ENCODE measurements around the gene HPCAL1. TPM values are rescaled to one million over a fixed set of nuclear protein-coding genes. Genes with fewer than 3 reads are reported as not detected.

The HPCAL1 gene
- total and polyA plus RNA-seq, 2 experiments from 2014 or later: 8.3 to 25.4 TPM

- Histone ChIP-seq H3K79me2 (replicated peaks; ENCODE audit: insufficient read depth) (no peaks in the 10 kb centered on the region), H2AFZ (no peak overlapping the region), H3K27ac (ENCODE audit: low read depth) (no peak overlapping the region), H3K4me3 (no peak overlapping the region), H3K4me1 (ENCODE audit: insufficient read depth) (no peaks in the 10 kb centered on the region), H3F3A (replicated peaks; ENCODE audit: low read depth) (no peaks in the 10 kb centered on the region), H3K27me3 (ENCODE audit: insufficient read depth) (no peaks in the 10 kb centered on the region), H3K9me2 (ENCODE audit: insufficient read depth) (no peaks in the 10 kb centered on the region), H4K20me1 (replicated peaks; ENCODE audit: insufficient read depth) (no peaks in the 10 kb centered on the region), H3K36me3 (ENCODE audit: insufficient read depth) (no peaks in the 10 kb centered on the region), H3K4me2 (no peak overlapping the region)
- Mint-ChIP-seq H3K9me3 (no peaks in the 10 kb centered on the region), H3K4me1 (no peaks in the 10 kb centered on the region), H3K36me3 (ENCODE audit: low read depth) (no peaks in the 10 kb centered on the region), H3K27me3 (ENCODE audit: insufficient read depth, low read depth, poor library complexity) (peaks cover 14% of the 10 kb centered on the region), H3K4me3 (no peak overlapping the region), H3K27ac (no peak overlapping the region)
- ATAC-seq (no peak; the same call in 2 of the 3 replicates), DNase-seq (ENCODE audit: low spot score) (no peak)
- no peak for TF ChIP-seq ZNF462 (CRISPR knock-in tag; IDR thresholded peaks at IDR 0.05)
- TF ChIP-seq EZH2 (IDR thresholded peaks at IDR 0.05; ENCODE audit: low read depth, unreplicated experiment): no peak
- TF ChIP-seq NANOG (IDR thresholded peaks at IDR 0.05; ENCODE audit: borderline replicate concordance): no peak
- no peak for TF ChIP-seq ZNF331 (CRISPR knock-in tag; IDR thresholded peaks at IDR 0.05; ENCODE audit: low read depth)
- TF ChIP-seq JUNB (IDR thresholded peaks at IDR 0.05; ENCODE audit: unreplicated experiment): no peak
- no peak for TF ChIP-seq POLR2AphosphoS5 (IDR thresholded peaks at IDR 0.05; ENCODE audit: low read depth)
- no peak for TF ChIP-seq ZNF114 (CRISPR knock-in tag; IDR thresholded peaks at IDR 0.05)
- no peak for TF ChIP-seq CREB1 (CRISPR knock-in tag; IDR thresholded peaks at IDR 0.05; ENCODE audit: low read depth)
- no peak for TF ChIP-seq STAT1 (IDR thresholded peaks at IDR 0.05; ENCODE audit: unreplicated experiment)
- no peak for TF ChIP-seq EZH2phosphoT487 (IDR thresholded peaks at IDR 0.05; ENCODE audit: unreplicated experiment)
- TF ChIP-seq, protein P1, sequence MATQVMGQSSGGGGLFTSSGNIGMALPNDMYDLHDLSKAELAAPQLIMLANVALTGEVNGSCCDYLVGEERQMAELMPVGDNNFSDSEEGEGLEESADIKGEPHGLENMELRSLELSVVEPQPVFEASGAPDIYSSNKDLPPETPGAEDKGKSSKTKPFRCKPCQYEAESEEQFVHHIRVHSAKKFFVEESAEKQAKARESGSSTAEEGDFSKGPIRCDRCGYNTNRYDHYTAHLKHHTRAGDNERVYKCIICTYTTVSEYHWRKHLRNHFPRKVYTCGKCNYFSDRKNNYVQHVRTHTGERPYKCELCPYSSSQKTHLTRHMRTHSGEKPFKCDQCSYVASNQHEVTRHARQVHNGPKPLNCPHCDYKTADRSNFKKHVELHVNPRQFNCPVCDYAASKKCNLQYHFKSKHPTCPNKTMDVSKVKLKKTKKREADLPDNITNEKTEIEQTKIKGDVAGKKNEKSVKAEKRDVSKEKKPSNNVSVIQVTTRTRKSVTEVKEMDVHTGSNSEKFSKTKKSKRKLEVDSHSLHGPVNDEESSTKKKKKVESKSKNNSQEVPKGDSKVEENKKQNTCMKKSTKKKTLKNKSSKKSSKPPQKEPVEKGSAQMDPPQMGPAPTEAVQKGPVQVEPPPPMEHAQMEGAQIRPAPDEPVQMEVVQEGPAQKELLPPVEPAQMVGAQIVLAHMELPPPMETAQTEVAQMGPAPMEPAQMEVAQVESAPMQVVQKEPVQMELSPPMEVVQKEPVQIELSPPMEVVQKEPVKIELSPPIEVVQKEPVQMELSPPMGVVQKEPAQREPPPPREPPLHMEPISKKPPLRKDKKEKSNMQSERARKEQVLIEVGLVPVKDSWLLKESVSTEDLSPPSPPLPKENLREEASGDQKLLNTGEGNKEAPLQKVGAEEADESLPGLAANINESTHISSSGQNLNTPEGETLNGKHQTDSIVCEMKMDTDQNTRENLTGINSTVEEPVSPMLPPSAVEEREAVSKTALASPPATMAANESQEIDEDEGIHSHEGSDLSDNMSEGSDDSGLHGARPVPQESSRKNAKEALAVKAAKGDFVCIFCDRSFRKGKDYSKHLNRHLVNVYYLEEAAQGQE (IDR thresholded peaks at IDR 0.05; ENCODE audit: unreplicated experiment): no peak
- no peak for TF ChIP-seq ETS1 (IDR thresholded peaks at IDR 0.05)
- no peak for TF ChIP-seq CTCF (conservative IDR thresholded peaks at IDR 0.05; ENCODE audit: low read depth in 2 of 2)
Observed at GRCh38 chr2:10277293-10278028, 25.2 kb upstream of the HPCAL1 start.

All from GM23338 (cell line).